Heart right ventricle (tissue), 16 donors: ENCODE data around the gene GCC2. TPM values are rescaled to one million over a fixed set of nuclear protein-coding genes. Genes with fewer than 3 reads are reported as not detected.
"Not testable (repeated sequence)": the region's sequence is repeated elsewhere in the genome, so short reads cannot be mapped to it uniquely, and the experiment has no call there.

Experiments
- ATAC-seq, 8 donors: fragments of 200-7000 bp; cut with Tn5 transposase; one replicate each; pipeline ENCODE4 v1.9.1; 2020; ENCODE audit warnings: mild to moderate bottlenecking in 8 of 8, moderate library complexity in 8 of 8, moderate number of reproducible peaks in 1 of 8
- DNase-seq, 2 donors: peaks; one replicate each; pipeline ENCODE4 v3.0.0-alpha.2; 2020
- H3K27ac ChIP-seq, 10 donors: fragments of 200-600 bp; sonication (generic) in 2 of 10; one replicate each; pipeline versions ENCODE4 v1.5.0 to v1.8.0; 2020 to 2022; ENCODE audit warnings: mild to moderate bottlenecking in 3 of 10
- H3K27me3 ChIP-seq, 7 donors: fragments of 200-600 bp; one replicate each; pipeline ENCODE4 v1.8.0; 2021 to 2022; ENCODE audit warnings: mild to moderate bottlenecking in 2 of 7
- H3K36me3 ChIP-seq, 9 donors: fragments of 200-600 bp; sonication (generic) in 1 of 9; one replicate each; pipeline versions ENCODE4 v1.5.0 to v1.8.0; 2020 to 2022; ENCODE audit warnings: mild to moderate bottlenecking in 2 of 9
- H3K4me1 ChIP-seq, 9 donors: fragments of 200-600 bp; sonication (generic) in 1 of 9; one replicate each; pipeline versions ENCODE4 v1.5.0 to v1.8.0; 2020 to 2022; ENCODE audit warnings: mild to moderate bottlenecking in 4 of 9
- H3K4me3 ChIP-seq, 10 donors: fragments of 200-600 bp; sonication (generic) in 2 of 10; one replicate each; pipeline versions ENCODE4 v1.5.0 to v1.8.0; 2020 to 2022; ENCODE audit warnings: mild to moderate bottlenecking in 7 of 10, moderate library complexity in 2 of 10
- H3K9me3 ChIP-seq, 11 donors: fragments of 200-600 bp in 10 of 11; sonication (generic) in 2 of 11; one replicate each; pipeline versions ENCODE4 v1.5.0 to v1.8.0; 2013 to 2022; ENCODE audit warnings: mild to moderate bottlenecking in 2 of 11, control low read depth in 1 of 11, moderate library complexity in 1 of 11
- WGBS, 2 donors: extraction: QIAGEN DNeasy Blood & Tissue Kit; methylation state at CpG; one replicate each; pipeline ENCODE4 v1.1.7; 2013; ENCODE audit warnings: inconsistent platforms in 1 of 2; 5-methylcytosine and 5-hydroxymethylcytosine counted together
- intact Hi-C, 10 donors: fragments of 100-400 bp; cut with DNase I; formaldehyde crosslinking; loops; one replicate each; pipeline versions ENCODE4 v1.11.1 to v1.14.2; 2022
- polyA plus RNA-seq, 2 donors: library from polyadenylated mRNA; stranded (reverse); fragments of 200-250 nt; gene quantifications; one replicate each; pipeline ENCODE4 v1.2.3, GENCODE V29; 2013
- total RNA-seq, 10 donors: library from RNA; stranded (reverse); fragmentation: NEBNext Ultra II Directional in 3 of 10; extraction: Animal tissue kit (Norgen Biotek cat#: 25700) in 3 of 10; gene quantifications; one replicate each; pipeline versions ENCODE4 v1.2.1 to v1.2.4, GENCODE V29; 2021 to 2023
- TF ChIP-seq, protein P1 (sequence below), 9 donors: fragments of 200-600 bp; sonication (generic) in 2 of 9; IDR thresholded peaks; one replicate each; pipeline versions ENCODE4 v1.5.0 to v1.8.0; 2021 to 2022; ENCODE audit warnings: antibody characterized with exemption in 9 of 9, mild to moderate bottlenecking in 5 of 9, moderate library complexity in 1 of 9
- donor health status: Arrhythmogenic right ventricular cardiomyopathy.
- donor health status: ischemic (EF 13 %, LVEDD 7.1; RV severe dilation, severe dysfunction).
- donor health status: healthy with polysubstance abuse.
- donor health status: DM: no; HTN: yes; CAD: no.
- donor health status: DM: no; HTN: no; CAD: no.
- donor health status: ischemic (EF 25% LVEDD 6.9; RV normal size, moderate dysfunction).
- donor health status: ischemic (EF 25% LVEDD 5.7; RV mildly dilated, moderate dysfunction).
- donor health status: healthy.
- donor health status: DM: yes; HTN: yes; CAD: no.
- donor health status: Ischemic cardiomyopathy.
- donor health status: ischemic (EF 35%, LVEDD 5.7; RV mildly dilated, moderate dysfunction).
- donor health status: nonischemic (EF 11% LVEDD 7.7; RV severe dilation, severe dysfunction).
- donor health status: DM: yes; HTN: yes; CAD: no.
- donor health status: PGD.
- donor health status: ischemic (EF 29% LVEDD 5.4; RV normal size, mild dysfunction).
- donor health status: nonischemic (EF 23%, LVEDD 6.1; RV moderate dilation, normal function).

GCC2 gene
- total and polyA plus RNA-seq, 12 donors, result 4.1 to 31.8 (median 26.5) TPM

DNA sequence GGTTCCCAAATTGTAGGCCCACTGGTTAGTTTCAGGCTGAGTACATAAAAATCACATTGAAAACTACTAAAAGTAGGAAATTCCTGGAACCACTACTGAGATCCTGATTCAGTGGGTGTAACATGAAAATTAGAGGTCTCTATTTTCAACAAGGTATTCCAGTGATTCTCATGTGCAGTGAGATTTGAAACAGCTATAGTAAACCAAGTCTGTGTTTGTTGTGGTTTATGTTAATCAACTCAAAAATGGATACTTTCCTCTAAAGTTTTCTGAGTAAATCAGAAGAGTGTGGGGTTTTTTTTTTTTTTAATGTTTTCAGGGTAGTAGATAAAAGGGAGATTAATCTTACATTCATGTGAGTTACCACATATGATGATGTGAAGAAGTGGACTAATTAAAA lies 42.8 kb downstream of the GCC2 start:
- no peak for DNase-seq
- Histone ChIP-seq H3K36me3 (peaks cover 0 to 96% (median 21%) of the 10 kb centered on the region in 9 donors), H3K27ac (no peak overlapping the region), H3K9me3 (no peaks in the 10 kb centered on the region), H3K27me3 (no peaks in the 10 kb centered on the region), H3K4me1 (no peaks in the 10 kb centered on the region), H3K4me3 (no peak overlapping the region)
- TF ChIP-seq, protein P1, sequence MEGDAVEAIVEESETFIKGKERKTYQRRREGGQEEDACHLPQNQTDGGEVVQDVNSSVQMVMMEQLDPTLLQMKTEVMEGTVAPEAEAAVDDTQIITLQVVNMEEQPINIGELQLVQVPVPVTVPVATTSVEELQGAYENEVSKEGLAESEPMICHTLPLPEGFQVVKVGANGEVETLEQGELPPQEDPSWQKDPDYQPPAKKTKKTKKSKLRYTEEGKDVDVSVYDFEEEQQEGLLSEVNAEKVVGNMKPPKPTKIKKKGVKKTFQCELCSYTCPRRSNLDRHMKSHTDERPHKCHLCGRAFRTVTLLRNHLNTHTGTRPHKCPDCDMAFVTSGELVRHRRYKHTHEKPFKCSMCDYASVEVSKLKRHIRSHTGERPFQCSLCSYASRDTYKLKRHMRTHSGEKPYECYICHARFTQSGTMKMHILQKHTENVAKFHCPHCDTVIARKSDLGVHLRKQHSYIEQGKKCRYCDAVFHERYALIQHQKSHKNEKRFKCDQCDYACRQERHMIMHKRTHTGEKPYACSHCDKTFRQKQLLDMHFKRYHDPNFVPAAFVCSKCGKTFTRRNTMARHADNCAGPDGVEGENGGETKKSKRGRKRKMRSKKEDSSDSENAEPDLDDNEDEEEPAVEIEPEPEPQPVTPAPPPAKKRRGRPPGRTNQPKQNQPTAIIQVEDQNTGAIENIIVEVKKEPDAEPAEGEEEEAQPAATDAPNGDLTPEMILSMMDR (IDR thresholded peaks at IDR 0.05), result no peak
- intact Hi-C loops, result loop anchor here in 1 of 10 donors (10.0 kb wide), 1 partner anchor 93 kb away; no protein-coding TSS in a partner anchor
- no peak for ATAC-seq

DNA sequence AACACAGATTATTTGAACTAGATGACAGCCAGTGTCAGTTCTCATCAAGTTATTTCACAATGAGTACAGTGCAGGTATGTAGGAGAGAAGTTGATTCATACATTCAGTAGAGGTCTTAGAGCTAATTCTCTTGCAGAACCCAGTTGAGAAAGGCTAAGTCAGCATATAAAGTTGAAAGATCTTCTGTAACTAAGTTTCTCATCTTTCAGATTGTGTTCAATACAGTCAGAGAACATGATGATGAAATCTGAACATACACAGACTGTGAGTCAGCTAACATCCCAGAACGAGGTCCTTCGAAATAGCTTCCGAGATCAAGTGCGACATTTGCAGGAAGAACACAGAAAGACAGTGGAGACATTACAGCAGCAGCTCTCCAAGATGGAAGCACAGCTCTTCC lies 43.4 kb downstream of the GCC2 start:
- peaks cover 0 to 96% (median 24%) of the 10 kb centered on the region in 9 donors for H3K36me3 ChIP-seq
- H3K9me3 ChIP-seq, result no peaks in the 10 kb centered on the region
- no peak overlapping the region for H3K27ac ChIP-seq
- no peak overlapping the region for H3K4me3 ChIP-seq
- H3K4me1 ChIP-seq, result no peaks in the 10 kb centered on the region
- DNase-seq (no peak), ATAC-seq (no peak)
- H3K27me3 ChIP-seq, result no peaks in the 10 kb centered on the region
- intact Hi-C loops, result loop anchor here in 1 of 10 donors (10.0 kb wide), 1 partner anchor 92 kb away; no protein-coding TSS in a partner anchor
- 86 to 92% methylated on average over 4 of the region's 4 CpGs for WGBS, 2 donors
- TF ChIP-seq, protein P1 (IDR thresholded peaks at IDR 0.05), result no peak

DNA sequence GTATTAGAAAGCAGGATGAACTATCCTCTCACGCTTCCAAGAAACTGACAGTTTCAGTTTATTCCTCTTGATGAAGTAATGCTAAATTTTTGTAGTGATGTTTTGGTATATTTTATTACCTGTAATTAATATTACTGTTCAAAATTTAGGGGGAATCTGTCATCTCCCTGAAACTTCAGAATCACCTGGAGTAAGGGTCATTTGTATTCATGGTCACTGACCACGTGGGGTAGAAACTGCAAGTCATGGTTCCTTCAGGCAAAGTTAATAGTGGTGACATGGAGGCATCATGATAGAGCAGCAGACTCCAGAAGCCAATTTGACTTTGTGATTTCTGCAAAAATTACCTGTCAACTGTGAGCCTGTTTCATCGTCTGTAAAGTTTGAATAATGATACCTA lies 47.2 kb downstream of the GCC2 start:
- not testable (repeated sequence) for H3K27ac ChIP-seq

DNA sequence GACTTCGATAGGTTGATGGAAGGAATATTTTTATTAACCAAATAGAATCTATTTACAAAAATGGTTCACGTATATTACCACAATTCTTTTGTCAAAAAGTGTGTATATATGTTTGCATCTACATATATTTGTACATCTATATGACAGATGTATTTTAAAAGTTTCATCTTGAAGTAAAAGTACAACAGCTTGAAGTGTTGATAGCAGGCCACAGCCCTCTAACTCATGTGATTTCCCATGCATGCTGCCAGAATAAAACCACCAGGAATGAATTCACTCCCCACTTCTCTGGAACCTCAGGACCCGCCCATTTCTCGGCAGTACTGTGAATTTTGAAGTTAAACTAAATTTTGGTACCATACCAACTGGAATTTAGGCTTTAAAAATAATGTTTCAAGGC lies 58.6 kb downstream of the GCC2 start:
- ATAC-seq, H3K27me3 ChIP-seq, H3K4me3 ChIP-seq, H3K9me3 ChIP-seq, H3K4me1 ChIP-seq, H3K27ac ChIP-seq, intact Hi-C loops, DNase-seq: not testable (repeated sequence)
- peaks cover 0 to 43% (median 8%) of the 10 kb centered on the region in 9 donors for H3K36me3 ChIP-seq
- WGBS, 2 donors, result 89 to 90% methylated on average over 2 to 3 of the region's 4 CpGs

More for the DNA sequence above, 47.2 kb downstream of the GCC2 start:
- H3K4me3 ChIP-seq, ATAC-seq, H3K9me3 ChIP-seq, DNase-seq, H3K27me3 ChIP-seq, H3K4me1 ChIP-seq: not testable (repeated sequence)
- intact Hi-C loops, result loop anchor here in 1 of 10 donors (10.0 kb wide), 1 partner anchor 89 kb away; no protein-coding TSS in a partner anchor
- peaks cover 0 to 88% (median 27%) of the 10 kb centered on the region in 9 donors for H3K36me3 ChIP-seq
- 57 to 85% methylated on average over 1 to 2 of the region's 3 CpGs for WGBS, 2 donors

DNA sequence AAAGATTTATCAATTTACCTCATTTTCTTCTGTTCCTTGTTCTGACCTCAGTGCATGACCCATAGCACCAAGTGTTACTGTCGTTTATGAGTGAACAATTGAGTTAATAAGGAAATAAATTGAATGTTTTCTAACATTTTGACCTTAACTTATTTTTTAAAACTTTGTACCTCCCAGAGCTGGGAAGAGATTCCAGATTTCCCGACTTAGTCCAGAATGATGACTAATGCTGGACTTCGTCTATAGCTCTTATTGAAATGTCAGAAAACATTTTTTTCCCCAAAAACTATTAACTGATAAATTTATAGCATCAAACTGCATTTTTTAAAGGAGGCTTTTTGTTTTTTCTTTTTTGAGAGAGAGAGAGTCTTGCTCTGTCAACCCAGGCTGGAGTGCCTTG lies 63.4 kb downstream of the GCC2 start:
- H3K36me3 ChIP-seq, DNase-seq, ATAC-seq, H3K4me3 ChIP-seq, H3K9me3 ChIP-seq, intact Hi-C loops, H3K4me1 ChIP-seq, H3K27me3 ChIP-seq, H3K27ac ChIP-seq: not testable (repeated sequence)
- WGBS, 2 donors, result 69 to 74% methylated on average over 3 of the region's 3 CpGs

DNA sequence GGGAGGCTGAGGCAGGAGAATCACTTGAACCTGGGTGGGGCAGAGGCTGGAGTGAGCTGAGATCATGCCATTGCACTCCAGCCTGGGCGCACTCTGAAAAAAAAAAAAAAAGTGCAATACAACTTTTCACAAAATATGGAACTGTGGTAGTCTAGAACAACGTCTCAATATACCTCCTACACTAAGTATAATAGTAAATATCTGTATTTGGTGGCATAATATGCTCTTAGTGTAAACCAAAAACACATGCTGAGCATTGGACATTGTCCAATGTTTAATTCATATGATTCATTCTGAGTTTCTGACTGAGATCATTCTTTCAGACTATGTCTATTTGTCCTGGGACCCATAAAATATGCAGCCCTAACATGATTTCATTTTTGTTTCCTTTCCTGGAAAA lies 65.5 kb downstream of the GCC2 start:
- ATAC-seq, intact Hi-C loops, H3K36me3 ChIP-seq, H3K4me3 ChIP-seq, H3K27ac ChIP-seq, DNase-seq, H3K27me3 ChIP-seq, H3K4me1 ChIP-seq: not testable (repeated sequence)
- peaks cover 0 to 23% (median 0%) of the 10 kb centered on the region in 11 donors for H3K9me3 ChIP-seq
- WGBS, 2 donors, result 56 to 80% methylated on average over 2 of the region's 2 CpGs

DNA sequence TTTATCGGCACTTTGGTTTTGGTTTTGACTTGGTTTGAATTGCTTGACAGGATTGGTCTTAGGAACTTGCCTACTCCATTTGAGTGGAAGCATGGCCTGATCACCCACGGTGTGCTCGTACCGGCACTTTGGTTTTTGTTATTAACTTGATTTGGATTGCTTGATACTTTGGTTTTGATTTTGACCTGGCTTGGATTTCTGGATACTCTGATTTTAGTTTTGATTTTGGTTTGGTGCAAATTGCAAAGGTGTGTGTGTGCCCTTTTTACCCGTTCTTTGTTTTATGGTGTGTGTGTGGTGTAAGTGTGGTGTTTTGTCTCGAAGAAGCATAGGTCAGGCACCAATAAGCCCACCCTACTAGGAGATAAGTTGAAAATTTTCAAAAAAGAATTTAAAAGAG lies 75.7 kb downstream of the GCC2 start:
- H3K27me3 ChIP-seq, H3K4me3 ChIP-seq, DNase-seq, H3K36me3 ChIP-seq, H3K9me3 ChIP-seq, H3K27ac ChIP-seq, H3K4me1 ChIP-seq, intact Hi-C loops, ATAC-seq: not testable (repeated sequence)
- 96 to 99% methylated on average over 5 of the region's 6 CpGs for WGBS, 2 donors

DNA sequence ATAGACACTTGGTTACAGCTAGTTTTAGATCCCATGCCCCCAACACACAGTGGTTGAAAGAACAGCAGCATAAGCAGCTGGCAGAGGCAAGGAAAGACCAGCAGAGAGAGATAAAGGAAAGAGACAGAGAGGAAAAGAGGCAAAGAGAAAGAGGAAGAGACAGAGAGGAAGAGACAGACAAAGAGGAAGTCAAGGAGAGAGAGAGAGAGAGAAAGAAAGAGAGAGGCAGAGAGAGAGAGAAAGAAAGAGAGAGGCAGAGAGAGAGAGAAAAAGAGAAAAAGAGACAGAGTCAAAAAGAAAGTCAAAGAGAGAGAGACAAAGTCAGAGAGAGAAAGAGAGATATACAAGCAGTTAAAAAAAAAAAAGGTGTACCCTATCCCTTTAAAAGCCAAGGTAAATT lies 76.3 kb downstream of the GCC2 start:
- ATAC-seq, H3K4me3 ChIP-seq, H3K9me3 ChIP-seq, H3K27me3 ChIP-seq, H3K36me3 ChIP-seq, intact Hi-C loops, DNase-seq, H3K27ac ChIP-seq, H3K4me1 ChIP-seq: not testable (repeated sequence)
